ENCODE results near the gene PSMB10. TPM values are rescaled to one million over a fixed set of nuclear protein-coding genes. Genes with fewer than 3 reads are reported as not detected.

PSMB10 gene
- total and polyA plus RNA-seq, 8 donors: 22.8 to 205 (median 73.7) TPM

DNA sequence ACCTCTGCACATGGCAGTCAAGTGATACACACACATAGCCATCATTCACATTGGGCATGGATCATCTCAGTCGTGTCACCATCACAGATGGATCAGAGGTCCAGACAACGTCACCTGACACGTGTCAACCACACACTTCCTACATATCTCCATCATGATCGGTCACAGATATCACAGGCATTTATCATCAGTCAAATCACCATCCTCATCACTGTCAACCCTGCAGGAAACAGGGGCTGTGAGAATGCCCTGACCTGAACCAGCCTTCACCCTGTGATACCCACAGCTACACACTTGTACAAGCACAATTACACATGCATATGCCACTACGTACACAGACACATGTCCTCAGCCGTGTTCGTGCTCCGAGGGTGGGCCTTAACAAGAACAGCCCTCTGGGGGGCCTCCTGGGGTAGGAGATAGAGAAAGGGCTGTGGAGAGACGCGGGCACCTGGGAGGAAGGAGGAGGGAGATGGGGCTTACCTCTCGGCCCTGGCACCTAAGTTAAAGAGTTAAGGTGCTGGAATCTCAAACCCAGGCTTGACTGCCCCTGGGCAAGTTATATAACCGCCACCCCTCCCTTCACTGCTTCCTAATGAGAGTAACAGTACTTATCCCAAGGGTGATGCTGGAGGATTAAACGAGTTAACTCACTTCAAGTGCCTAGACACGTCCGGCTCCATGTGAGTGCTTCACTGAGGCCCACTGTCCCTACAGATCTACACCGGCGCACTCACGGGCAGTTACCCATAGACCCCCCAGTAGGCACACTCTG lies 30.7 kb upstream of the PSMB10 start:
- DNase-seq: no peak

DNA sequence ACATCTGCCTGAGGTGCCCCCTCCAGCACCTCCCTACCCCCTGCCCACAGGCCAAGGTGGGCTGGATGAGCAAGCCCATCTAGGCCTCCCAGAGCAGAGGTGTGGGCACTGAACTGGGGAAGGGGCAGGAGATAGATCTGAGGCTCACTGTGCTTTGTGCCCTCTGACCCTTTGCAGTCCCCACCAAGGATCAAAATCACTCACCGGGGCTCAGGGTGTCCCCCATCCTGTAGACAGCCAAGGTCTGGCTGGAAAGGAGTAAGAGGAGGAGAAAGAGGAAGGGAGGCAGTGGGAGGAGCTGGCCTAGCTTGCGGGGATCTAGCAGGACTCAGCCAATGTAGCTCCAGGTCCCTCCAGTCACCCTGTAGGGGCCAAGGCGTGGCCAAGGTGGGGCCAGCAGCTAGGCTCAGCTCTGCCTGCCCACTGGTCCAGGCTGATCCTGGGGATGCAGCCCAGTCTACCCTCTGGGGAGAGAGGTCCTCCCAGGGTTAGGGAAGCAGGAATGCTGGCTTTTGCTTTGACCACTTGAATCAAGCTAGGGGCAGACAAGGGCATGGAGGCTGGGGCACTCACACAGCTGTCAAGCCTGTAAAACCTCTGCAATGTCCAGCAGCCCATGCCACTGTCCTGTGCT lies 30.0 kb upstream of the PSMB10 start:
- H3K27ac ChIP-seq: peak overlapping the region in 4 of 5 donors; percentile 93 to 98 (median 96)
- peaks cover 15 to 19% (median 17%) of the 10 kb centered on the region in 4 donors for H3K36me3 ChIP-seq
- intact Hi-C loops (cut with DNase I; ENCODE audit: low total_unique reads): no loop called here
- H3K9me3 ChIP-seq: no peaks in the 10 kb centered on the region
- H3K4me1 ChIP-seq: peaks cover 54 to 71% (median 63%) of the 10 kb centered on the region in 4 donors
- peak overlapping the region; percentile 74 to 98 (median 86) for H3K4me3 ChIP-seq
- H3K27me3 ChIP-seq: no peaks in the 10 kb centered on the region
- no peak for DNase-seq
- 56 to 76% (median 62%) methylated on average over 3 of the region's 3 CpGs for whole genome bisulfite sequencing, 5 donors
- TF ChIP-seq POLR2AphosphoS5 (IDR thresholded peaks at IDR 0.05): no peak
- no peak for TF ChIP-seq EP300 (IDR thresholded peaks at IDR 0.05)
- TF ChIP-seq, protein P1, sequence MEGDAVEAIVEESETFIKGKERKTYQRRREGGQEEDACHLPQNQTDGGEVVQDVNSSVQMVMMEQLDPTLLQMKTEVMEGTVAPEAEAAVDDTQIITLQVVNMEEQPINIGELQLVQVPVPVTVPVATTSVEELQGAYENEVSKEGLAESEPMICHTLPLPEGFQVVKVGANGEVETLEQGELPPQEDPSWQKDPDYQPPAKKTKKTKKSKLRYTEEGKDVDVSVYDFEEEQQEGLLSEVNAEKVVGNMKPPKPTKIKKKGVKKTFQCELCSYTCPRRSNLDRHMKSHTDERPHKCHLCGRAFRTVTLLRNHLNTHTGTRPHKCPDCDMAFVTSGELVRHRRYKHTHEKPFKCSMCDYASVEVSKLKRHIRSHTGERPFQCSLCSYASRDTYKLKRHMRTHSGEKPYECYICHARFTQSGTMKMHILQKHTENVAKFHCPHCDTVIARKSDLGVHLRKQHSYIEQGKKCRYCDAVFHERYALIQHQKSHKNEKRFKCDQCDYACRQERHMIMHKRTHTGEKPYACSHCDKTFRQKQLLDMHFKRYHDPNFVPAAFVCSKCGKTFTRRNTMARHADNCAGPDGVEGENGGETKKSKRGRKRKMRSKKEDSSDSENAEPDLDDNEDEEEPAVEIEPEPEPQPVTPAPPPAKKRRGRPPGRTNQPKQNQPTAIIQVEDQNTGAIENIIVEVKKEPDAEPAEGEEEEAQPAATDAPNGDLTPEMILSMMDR (IDR thresholded peaks at IDR 0.05): no peak
- no peak for TF ChIP-seq POLR2A (IDR thresholded peaks at IDR 0.05)

More for the DNA sequence above, 30.7 kb upstream of the PSMB10 start:
- intact Hi-C loops (cut with DNase I; ENCODE audit: low total_unique reads): no loop called here
- Histone ChIP-seq H3K27ac (peak overlapping the region; percentile 90 to 98 (median 95)), H3K9me3 (no peaks in the 10 kb centered on the region), H3K27me3 (no peaks in the 10 kb centered on the region), H3K36me3 (peaks cover 8 to 12% (median 10%) of the 10 kb centered on the region in 4 donors), H3K4me1 (peaks cover 47 to 64% (median 55%) of the 10 kb centered on the region in 4 donors), H3K4me3 (peak overlapping the region; percentile 74 to 98 (median 86))
- TF ChIP-seq POLR2AphosphoS5 (IDR thresholded peaks at IDR 0.05) (no peak), POLR2A (IDR thresholded peaks at IDR 0.05) (no peak), EP300 (IDR thresholded peaks at IDR 0.05) (no peak)
- TF ChIP-seq, protein P1 (IDR thresholded peaks at IDR 0.05): no peak
- 13 to 27% (median 18%) methylated on average over 18 of the region's 18 CpGs for WGBS, 5 donors

DNA sequence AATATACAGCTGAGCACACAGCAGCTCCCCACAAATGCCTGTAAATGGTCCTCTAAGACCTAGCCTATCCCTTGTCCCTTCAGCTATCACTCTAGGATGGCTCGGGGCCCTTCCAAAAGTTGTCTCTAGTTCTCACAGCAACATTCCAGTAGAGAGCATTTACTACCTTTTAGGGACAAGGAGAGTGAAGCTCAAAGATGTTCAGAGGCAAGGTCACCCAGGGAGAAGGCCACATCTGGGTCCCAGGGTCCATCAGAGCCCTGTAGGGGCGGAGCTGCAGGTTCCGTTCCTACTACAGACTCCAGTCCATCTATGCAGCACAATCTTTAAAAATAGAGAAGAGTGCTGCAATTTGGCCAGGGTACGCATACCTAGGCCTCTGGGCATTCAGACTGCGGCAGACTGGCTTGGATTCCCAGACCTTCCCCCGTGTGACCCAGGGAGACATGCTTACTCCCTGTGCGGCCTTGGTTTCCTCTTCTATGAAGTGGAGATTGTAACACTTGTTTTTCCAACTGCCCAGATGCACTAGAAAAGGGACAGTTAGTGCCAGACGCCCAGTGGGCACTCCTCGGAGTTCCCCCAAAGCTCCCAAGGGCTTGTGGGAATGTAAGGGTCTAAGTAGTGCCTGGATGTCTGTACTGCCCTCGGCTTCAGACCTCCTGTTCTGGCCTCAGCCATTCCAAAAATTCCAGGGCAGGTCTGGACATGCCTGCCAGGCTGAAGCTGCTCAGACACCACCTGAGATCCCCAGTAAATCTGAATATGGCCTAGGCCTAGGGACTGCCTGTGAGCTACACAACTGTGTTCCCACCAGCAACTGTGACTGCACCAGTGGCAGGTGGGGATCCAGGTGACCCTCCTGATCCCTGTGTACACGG lies 29.3 kb upstream of the PSMB10 start:
- DNase-seq: no peak
- no peak for TF ChIP-seq POLR2A (IDR thresholded peaks at IDR 0.05)
- TF ChIP-seq POLR2AphosphoS5 (IDR thresholded peaks at IDR 0.05): no peak
- TF ChIP-seq, protein P1 (IDR thresholded peaks at IDR 0.05): no peak
- Histone ChIP-seq H3K9me3 (no peaks in the 10 kb centered on the region), H3K27ac (peak overlapping the region in 4 of 5 donors; percentile 93 to 98 (median 96)), H3K4me1 (peaks cover 57 to 77% (median 70%) of the 10 kb centered on the region in 4 donors), H3K4me3 (peak overlapping the region; percentile 74 to 98 (median 86)), H3K27me3 (no peaks in the 10 kb centered on the region), H3K36me3 (peaks cover 20 to 26% (median 25%) of the 10 kb centered on the region in 4 donors)
- intact Hi-C loops (cut with DNase I; ENCODE audit: low total_unique reads): no loop called here
- WGBS, 5 donors: 59 to 90% (median 74%) methylated on average over 10 to 11 of the region's 11 CpGs
